SK-N-SH (cell line): ENCODE data around the gene NUP58. TPM values are rescaled to one million over a fixed set of nuclear protein-coding genes. Genes with fewer than 3 reads are reported as not detected.

ENCODE experiments used
- CTCF ChIA-PET: fragments of 300-600, 350-600 bp; formaldehyde crosslinking; extraction: SDS; loops from one replicate; lab custom pipeline; 2021; lab: Yijun Ruan, JAX
- POLR2A ChIA-PET: fragments of 350-600 bp; sonication (Branson Sonifier 250); formaldehyde crosslinking; extraction: SDS; loops from one replicate; lab custom pipeline; 2020; ENCODE audit warnings: antibody characterized with exemption, inconsistent platforms; lab: Yijun Ruan, JAX
- DNase-seq: peaks from one replicate; pipeline ENCODE4 v3.0.0; 2012
- H2AFZ ChIP-seq: fragments of 200-600 bp; sonication (generic); 2 replicates; pipeline ENCODE4 v1.8.1; 2016; ENCODE audit warnings: antibody characterized with exemption, mild to moderate bottlenecking, low read depth
- H3F3A ChIP-seq: fragments of 200-600 bp; sonication (generic); replicated peaks from 2 replicates; pipeline ENCODE3; 2016; ENCODE audit warnings: antibody characterized with exemption, mild to moderate bottlenecking; ENCODE audit not compliant: insufficient read depth
- H3K27ac ChIP-seq, 2 experiments: fragments of 200-500 bp in 1 of 2; fragments of 200-600 bp in 1 of 2; sonication (Bioruptor generic) in 1 of 2; sonication (generic), shearing (Covaris generic) in 1 of 2; 2 replicates each; pipeline versions ENCODE4 v1.5.1 to v1.6.1; 2014 to 2016; ENCODE audit warnings: low read depth in 2 of 2, inconsistent platforms in 1 of 2, low read length in 1 of 2, mild to moderate bottlenecking in 1 of 2, mixed read lengths in 1 of 2
- H3K27me3 ChIP-seq: fragments of 200-600 bp; sonication (generic), shearing (Covaris generic); 2 replicates; pipeline ENCODE4 v1.6.1; 2016; ENCODE audit warnings: mixed run types; ENCODE audit not compliant: insufficient read depth
- H3K36me3 ChIP-seq, 2 experiments: fragments of 200-500 bp in 1 of 2; fragments of 200-600 bp in 1 of 2; sonication (Bioruptor generic) in 1 of 2; sonication (generic) in 1 of 2; replicated peaks in 1 of 2; 2 replicates each; pipeline versions ENCODE3 to v1.5.1; 2014 to 2016; ENCODE audit warnings: low read length in 1 of 2, mild to moderate bottlenecking in 1 of 2; ENCODE audit not compliant: insufficient read depth in 2 of 2, control insufficient read depth in 1 of 2
- H3K4me1 ChIP-seq, 2 experiments: fragments of 200-500 bp in 1 of 2; fragments of 200-600 bp in 1 of 2; sonication (Bioruptor generic) in 1 of 2; sonication (generic), shearing (Covaris generic) in 1 of 2; 2 replicates each; pipeline versions ENCODE4 v1.5.1 to v1.6.1; 2014 to 2016; ENCODE audit warnings: low read depth in 1 of 2, low read length in 1 of 2, mixed run types in 1 of 2; ENCODE audit not compliant: insufficient read depth in 2 of 2, control insufficient read depth in 1 of 2
- H3K4me2 ChIP-seq: fragments of 200-600 bp; sonication (generic), shearing (Covaris generic); 2 replicates; pipeline ENCODE4 v1.6.1; 2017; ENCODE audit warnings: mixed run types
- H3K4me3 ChIP-seq, 2 experiments: fragments of 200-500 bp in 1 of 2; fragments of 200-600 bp in 1 of 2; sonication (Bioruptor generic) in 1 of 2; sonication (generic), shearing (Covaris generic) in 1 of 2; 2 replicates each; pipeline versions ENCODE4 v1.5.1 to v1.8.1; 2014 to 2016; ENCODE audit warnings: low read depth in 2 of 2, inconsistent platforms in 1 of 2, low read length in 1 of 2, mild to moderate bottlenecking in 1 of 2, mixed read lengths in 1 of 2, moderate library complexity in 1 of 2
- H3K79me2 ChIP-seq: fragments of 200-600 bp; sonication (generic); 2 replicates; pipeline ENCODE4 v1.8.1; 2017; ENCODE audit warnings: mild to moderate bottlenecking; ENCODE audit not compliant: insufficient read depth
- H3K9ac ChIP-seq: fragments of 200-600 bp; sonication (generic); 2 replicates; pipeline ENCODE4 v1.6.1; 2017; ENCODE audit warnings: mixed run types
- H3K9me2 ChIP-seq: fragments of 200-600 bp; sonication (generic); 2 replicates; pipeline ENCODE4 v1.6.1; 2017; ENCODE audit warnings: mixed run types
- H3K9me3 ChIP-seq: fragments of 200-600 bp; sonication (generic); 2 replicates; pipeline ENCODE4 v1.6.1; 2017; ENCODE audit warnings: mixed run types, mild to moderate bottlenecking, moderate library complexity
- H4K20me1 ChIP-seq: fragments of 200-600 bp; sonication (generic); 2 replicates; pipeline ENCODE4 v1.6.1; 2017; ENCODE audit warnings: mild to moderate bottlenecking, mixed run types; ENCODE audit not compliant: insufficient read depth
- CHD2 ChIP-seq: fragments of 150-350 bp; IDR thresholded peaks from 2 replicates; pipeline ENCODE4 v1.6.1; 2018; ENCODE audit warnings: low read length; ENCODE audit not compliant: partially characterized antibody
- EP300 ChIP-seq, 2 experiments: IDR thresholded peaks; 2 replicates each; pipeline versions ENCODE4 v1.4.0 to v1.6.1; 2012; ENCODE audit warnings: borderline replicate concordance in 1 of 2, low read depth in 1 of 2, low read length in 1 of 2
- FOSL2 ChIP-seq: IDR thresholded peaks from 2 replicates; pipeline ENCODE4 v1.4.0; 2012; ENCODE audit warnings: low read depth, mild to moderate bottlenecking, moderate library complexity, borderline replicate concordance
- FOXJ3 ChIP-seq: sonication (generic); formaldehyde crosslinking; IDR thresholded peaks from 2 replicates; pipeline ENCODE4 v1.5.1; 2020; ENCODE audit warnings: mild to moderate bottlenecking, missing genetic modification reagents
- FOXM1 ChIP-seq: IDR thresholded peaks from 2 replicates; pipeline ENCODE4 v1.4.0; 2012; ENCODE audit warnings: low read depth, mild to moderate bottlenecking
- GATA2 ChIP-seq: sonication (generic); formaldehyde crosslinking; IDR thresholded peaks from 2 replicates; pipeline ENCODE4 v1.5.0; 2020; ENCODE audit warnings: mild to moderate bottlenecking, missing genetic modification reagents
- MEF2A ChIP-seq: IDR thresholded peaks from 2 replicates; pipeline ENCODE4 v1.4.0; 2012; ENCODE audit warnings: low read depth, borderline replicate concordance
- NFIC ChIP-seq: IDR thresholded peaks from 2 replicates; pipeline ENCODE4 v1.4.0; 2012; ENCODE audit warnings: borderline replicate concordance
- RAD21 ChIP-seq: IDR thresholded peaks from 2 replicates; pipeline ENCODE4 v1.6.1; 2012; ENCODE audit warnings: mild to moderate bottlenecking, low read length
- RXRA ChIP-seq: IDR thresholded peaks from 2 replicates; pipeline ENCODE4 v1.4.0; 2012; ENCODE audit warnings: low read depth, mild to moderate bottlenecking, borderline replicate concordance
- SIN3A ChIP-seq: IDR thresholded peaks from 2 replicates; pipeline ENCODE4 v1.6.1; 2012; ENCODE audit warnings: low read depth, mild to moderate bottlenecking, low read length, moderate library complexity, borderline replicate concordance
- TAF1 ChIP-seq: IDR thresholded peaks from 2 replicates; pipeline ENCODE4 v1.6.1; 2012; ENCODE audit warnings: low read depth, mild to moderate bottlenecking, low read length, moderate library complexity, borderline replicate concordance
- TEAD4 ChIP-seq: IDR thresholded peaks from 2 replicates; pipeline ENCODE4 v1.4.0; 2012; ENCODE audit warnings: mild to moderate bottlenecking, borderline replicate concordance; ENCODE audit not compliant: insufficient read depth
- USF1 ChIP-seq: IDR thresholded peaks from 2 replicates; pipeline ENCODE4 v1.4.0; 2012; ENCODE audit warnings: low read depth, borderline replicate concordance
- WGBS: methylation state at CpG from one replicate; pipeline ENCODE4 v1.1.6; 2017; ENCODE audit warnings: low lambda C conversion rate; 5-methylcytosine and 5-hydroxymethylcytosine counted together
- polyA plus RNA-seq, 3 experiments: library from polyadenylated mRNA; depleted of rRNA; stranded (reverse); fragments of >200 nt; gene quantifications; 2 replicates each; pipeline ENCODE4 v1.2.3, GENCODE V29; 2012
- TF ChIP-seq, protein P1 (sequence below): fragments of 200-600 bp; sonication (generic); IDR thresholded peaks from 2 replicates; pipeline ENCODE4 v1.6.1; 2017; ENCODE audit warnings: antibody characterized with exemption, mild to moderate bottlenecking, moderate library complexity
- TF ChIP-seq, protein P2 (sequence below): fragments of 150-350 bp; IDR thresholded peaks from 2 replicates; pipeline ENCODE4 v1.6.1; 2017; ENCODE audit warnings: antibody characterized with exemption, low read length, low read depth, borderline replicate concordance

The NUP58 gene
- polyA plus RNA-seq, 1 of the 3 experiments (the other 2 are of a cell fraction): 18.1 TPM

DNA sequence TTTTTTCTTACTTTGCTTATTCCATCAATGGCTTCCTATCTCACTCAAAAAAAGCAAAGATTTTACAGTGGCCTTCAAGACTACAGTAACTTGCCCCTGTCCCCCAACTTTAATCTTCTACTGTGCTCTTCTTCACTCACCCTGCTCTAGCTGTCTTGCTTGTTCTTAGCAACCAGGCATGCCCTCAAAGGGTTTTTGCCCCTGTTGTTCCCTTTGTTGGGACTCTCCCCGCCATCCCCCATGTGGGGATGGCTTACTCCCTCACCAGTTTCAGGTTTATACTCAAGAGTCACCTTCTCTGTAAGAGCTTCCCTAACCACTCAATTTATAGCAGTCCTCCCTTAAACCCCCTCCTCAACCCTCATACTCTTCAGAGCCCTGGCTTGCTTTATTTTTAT, 19.5 kb upstream of the NUP58 start:
- DNase-seq: no peak
- no peak overlapping the region for H3K9ac ChIP-seq
- peaks cover 13% of the 10 kb centered on the region for H4K20me1 ChIP-seq
- no peak overlapping the region for H3K4me3 ChIP-seq
- H3K9me3 ChIP-seq: no peaks in the 10 kb centered on the region
- no peak overlapping the region for H2AFZ ChIP-seq
- ChIA-PET CTCF (no interaction called here), POLR2A (no interaction called here)
- H3K4me2 ChIP-seq: no peak overlapping the region
- H3K4me1 ChIP-seq: peaks cover 4 to 30% of the 10 kb centered on the region in 2 experiments; a peak in 3 of 4 replicates
- H3K9me2 ChIP-seq: no peaks in the 10 kb centered on the region
- 93% methylated on average over 1 of the region's 1 CpG for whole genome bisulfite sequencing
- TF ChIP-seq SIN3A: no peak
- TF ChIP-seq, protein P1, sequence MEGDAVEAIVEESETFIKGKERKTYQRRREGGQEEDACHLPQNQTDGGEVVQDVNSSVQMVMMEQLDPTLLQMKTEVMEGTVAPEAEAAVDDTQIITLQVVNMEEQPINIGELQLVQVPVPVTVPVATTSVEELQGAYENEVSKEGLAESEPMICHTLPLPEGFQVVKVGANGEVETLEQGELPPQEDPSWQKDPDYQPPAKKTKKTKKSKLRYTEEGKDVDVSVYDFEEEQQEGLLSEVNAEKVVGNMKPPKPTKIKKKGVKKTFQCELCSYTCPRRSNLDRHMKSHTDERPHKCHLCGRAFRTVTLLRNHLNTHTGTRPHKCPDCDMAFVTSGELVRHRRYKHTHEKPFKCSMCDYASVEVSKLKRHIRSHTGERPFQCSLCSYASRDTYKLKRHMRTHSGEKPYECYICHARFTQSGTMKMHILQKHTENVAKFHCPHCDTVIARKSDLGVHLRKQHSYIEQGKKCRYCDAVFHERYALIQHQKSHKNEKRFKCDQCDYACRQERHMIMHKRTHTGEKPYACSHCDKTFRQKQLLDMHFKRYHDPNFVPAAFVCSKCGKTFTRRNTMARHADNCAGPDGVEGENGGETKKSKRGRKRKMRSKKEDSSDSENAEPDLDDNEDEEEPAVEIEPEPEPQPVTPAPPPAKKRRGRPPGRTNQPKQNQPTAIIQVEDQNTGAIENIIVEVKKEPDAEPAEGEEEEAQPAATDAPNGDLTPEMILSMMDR: no peak
- TF ChIP-seq NFIC: no peak
- TF ChIP-seq MEF2A: no peak
- no peak for TF ChIP-seq USF1
- TF ChIP-seq TEAD4: no peak
- TF ChIP-seq TAF1: no peak
- no peak for TF ChIP-seq FOXM1
- no peak for TF ChIP-seq FOSL2
- no peak for TF ChIP-seq FOXJ3
- no peak for TF ChIP-seq RXRA
- TF ChIP-seq, protein P2, sequence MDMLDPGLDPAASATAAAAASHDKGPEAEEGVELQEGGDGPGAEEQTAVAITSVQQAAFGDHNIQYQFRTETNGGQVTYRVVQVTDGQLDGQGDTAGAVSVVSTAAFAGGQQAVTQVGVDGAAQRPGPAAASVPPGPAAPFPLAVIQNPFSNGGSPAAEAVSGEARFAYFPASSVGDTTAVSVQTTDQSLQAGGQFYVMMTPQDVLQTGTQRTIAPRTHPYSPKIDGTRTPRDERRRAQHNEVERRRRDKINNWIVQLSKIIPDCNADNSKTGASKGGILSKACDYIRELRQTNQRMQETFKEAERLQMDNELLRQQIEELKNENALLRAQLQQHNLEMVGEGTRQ: no peak
- TF ChIP-seq RAD21: no peak
- TF ChIP-seq CHD2: no peak
- TF ChIP-seq GATA2 (CRISPR knock-in tag): no peak
- TF ChIP-seq EP300 (IDR thresholded peaks at IDR 0.05; ENCODE audit: borderline replicate concordance in 1 of 2, low read depth in 1 of 2, low read length in 1 of 2): no peak
- H3K79me2 ChIP-seq: peaks cover 100% of the 10 kb centered on the region
- H3K36me3 ChIP-seq: peaks cover 0 to 16% of the 10 kb centered on the region in 2 experiments
- peaks cover 12% of the 10 kb centered on the region for H3F3A ChIP-seq
- H3K27me3 ChIP-seq: no peaks in the 10 kb centered on the region
- H3K27ac ChIP-seq: no peak overlapping the region
